GM23248 (cell line): ENCODE results near the gene NAT14.
"Not testable (repeated sequence)": the region's sequence is repeated elsewhere in the genome, so short reads cannot be mapped to it uniquely, and the experiment has no call there.

Experiments
- EZH2 ChIP-seq: fragments of 200-600 bp; sonication (generic); IDR thresholded peaks from 2 replicates; pipeline ENCODE4 v1.6.1; 2018; ENCODE audit warnings: antibody characterized with exemption, mild to moderate bottlenecking; ENCODE audit not compliant: insufficient read depth, poor library complexity, severe bottlenecking
- EZH2phosphoT487 ChIP-seq: fragments of 200-600 bp; sonication (generic); IDR thresholded peaks from 2 replicates; pipeline ENCODE4 v1.6.1; 2018; ENCODE audit warnings: antibody characterized with exemption, moderate library complexity, mild to moderate bottlenecking, low read depth; ENCODE audit not compliant: insufficient read depth

DNA sequence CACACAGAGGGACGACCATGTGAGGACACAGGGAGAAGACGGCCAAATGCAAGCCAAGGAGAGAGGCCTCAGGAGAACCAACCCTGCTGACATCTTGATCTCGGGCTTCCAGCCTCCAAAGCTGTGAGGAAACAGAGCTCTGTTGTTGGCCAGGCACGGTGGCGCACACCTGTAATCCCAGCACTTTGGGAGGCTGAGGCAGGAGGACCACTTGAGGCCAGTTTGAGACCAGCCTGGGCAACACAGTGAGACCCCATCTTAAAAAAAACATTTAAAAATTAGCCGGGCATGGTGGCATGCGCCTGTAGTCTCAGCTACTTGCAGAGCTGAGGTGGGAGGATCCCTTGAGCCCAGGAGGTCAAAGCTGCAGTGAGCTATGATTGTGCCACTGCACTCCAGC lies 49.3 kb downstream of the NAT14 start:
- TF ChIP-seq EZH2phosphoT487, EZH2: not testable (repeated sequence)
